ENCODE measurements around the gene OXLD1.

OXLD1 gene

DNA sequence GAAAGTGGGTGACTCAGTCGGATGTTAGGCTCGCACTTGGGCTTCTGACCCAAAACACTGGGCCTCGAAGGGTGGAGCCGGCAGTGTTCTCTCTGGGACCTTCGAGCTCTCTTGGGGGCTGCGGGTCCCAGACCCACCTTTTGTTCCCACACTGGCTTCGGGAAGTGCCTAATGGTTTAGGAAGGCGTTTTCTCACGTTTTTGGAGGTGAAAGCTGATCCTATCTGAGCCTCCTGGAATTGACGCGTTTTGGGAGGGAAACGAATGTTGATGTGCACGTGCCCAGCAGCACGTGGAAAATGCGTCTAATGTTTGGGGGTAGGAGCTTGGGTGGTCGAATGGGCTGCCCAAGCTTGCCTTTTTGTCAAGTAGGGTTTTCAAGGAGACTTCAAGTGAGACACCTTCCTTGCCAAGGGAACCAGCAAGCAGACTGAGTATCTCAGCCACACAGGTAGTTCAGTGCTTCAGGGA is 18.1 kb upstream of the OXLD1 start:
- Histone ChIP-seq H3K36me3 (ENCODE audit: insufficient read depth, low read length) (peaks cover 67% of the 10 kb centered on the region), H3K4me1 (ENCODE audit: insufficient read depth, low read length) (peaks cover 46% of the 10 kb centered on the region), H3K9ac (ENCODE audit: low read depth, low read length) (peak overlapping the region; percentile 97), H3K4me3 (ENCODE audit: low read depth in 1 of 2, low read length in 2 of 2) (peak overlapping the region; percentile 83 to 95; a peak in 3 of 4 replicates), H3K4me2 (ENCODE audit: insufficient read depth, low read length) (peak overlapping the region; percentile 88), H3K9me3 (ENCODE audit: insufficient read depth, low read length, severe bottlenecking) (no peaks in the 10 kb centered on the region), H4K20me1 (ENCODE audit: insufficient read depth, low read length) (peaks cover 58% of the 10 kb centered on the region), H3K27ac (ENCODE audit: low read length) (peak overlapping the region; percentile 79), H3K27me3 (ENCODE audit: insufficient read depth, low read length, poor library complexity) (no peaks in the 10 kb centered on the region), H3K79me2 (ENCODE audit: insufficient read depth, low read length) (peaks cover 87% of the 10 kb centered on the region), H2AFZ (ENCODE audit: low read depth, low read length) (peak overlapping the region; percentile 67)
- TF ChIP-seq, protein P1, sequence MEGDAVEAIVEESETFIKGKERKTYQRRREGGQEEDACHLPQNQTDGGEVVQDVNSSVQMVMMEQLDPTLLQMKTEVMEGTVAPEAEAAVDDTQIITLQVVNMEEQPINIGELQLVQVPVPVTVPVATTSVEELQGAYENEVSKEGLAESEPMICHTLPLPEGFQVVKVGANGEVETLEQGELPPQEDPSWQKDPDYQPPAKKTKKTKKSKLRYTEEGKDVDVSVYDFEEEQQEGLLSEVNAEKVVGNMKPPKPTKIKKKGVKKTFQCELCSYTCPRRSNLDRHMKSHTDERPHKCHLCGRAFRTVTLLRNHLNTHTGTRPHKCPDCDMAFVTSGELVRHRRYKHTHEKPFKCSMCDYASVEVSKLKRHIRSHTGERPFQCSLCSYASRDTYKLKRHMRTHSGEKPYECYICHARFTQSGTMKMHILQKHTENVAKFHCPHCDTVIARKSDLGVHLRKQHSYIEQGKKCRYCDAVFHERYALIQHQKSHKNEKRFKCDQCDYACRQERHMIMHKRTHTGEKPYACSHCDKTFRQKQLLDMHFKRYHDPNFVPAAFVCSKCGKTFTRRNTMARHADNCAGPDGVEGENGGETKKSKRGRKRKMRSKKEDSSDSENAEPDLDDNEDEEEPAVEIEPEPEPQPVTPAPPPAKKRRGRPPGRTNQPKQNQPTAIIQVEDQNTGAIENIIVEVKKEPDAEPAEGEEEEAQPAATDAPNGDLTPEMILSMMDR (IDR thresholded peaks at IDR 0.05; ENCODE audit: borderline replicate concordance, extremely low read depth, low read length, poor library complexity, severe bottlenecking) = no peak
- no peak for TF ChIP-seq EZH2 (IDR thresholded peaks at IDR 0.05; ENCODE audit: borderline replicate concordance, low read depth, low read length, severe bottlenecking)
- no peak for ATAC-seq (ENCODE audit: insufficient read depth, low read depth)
- no peak for DNase-seq

DNA sequence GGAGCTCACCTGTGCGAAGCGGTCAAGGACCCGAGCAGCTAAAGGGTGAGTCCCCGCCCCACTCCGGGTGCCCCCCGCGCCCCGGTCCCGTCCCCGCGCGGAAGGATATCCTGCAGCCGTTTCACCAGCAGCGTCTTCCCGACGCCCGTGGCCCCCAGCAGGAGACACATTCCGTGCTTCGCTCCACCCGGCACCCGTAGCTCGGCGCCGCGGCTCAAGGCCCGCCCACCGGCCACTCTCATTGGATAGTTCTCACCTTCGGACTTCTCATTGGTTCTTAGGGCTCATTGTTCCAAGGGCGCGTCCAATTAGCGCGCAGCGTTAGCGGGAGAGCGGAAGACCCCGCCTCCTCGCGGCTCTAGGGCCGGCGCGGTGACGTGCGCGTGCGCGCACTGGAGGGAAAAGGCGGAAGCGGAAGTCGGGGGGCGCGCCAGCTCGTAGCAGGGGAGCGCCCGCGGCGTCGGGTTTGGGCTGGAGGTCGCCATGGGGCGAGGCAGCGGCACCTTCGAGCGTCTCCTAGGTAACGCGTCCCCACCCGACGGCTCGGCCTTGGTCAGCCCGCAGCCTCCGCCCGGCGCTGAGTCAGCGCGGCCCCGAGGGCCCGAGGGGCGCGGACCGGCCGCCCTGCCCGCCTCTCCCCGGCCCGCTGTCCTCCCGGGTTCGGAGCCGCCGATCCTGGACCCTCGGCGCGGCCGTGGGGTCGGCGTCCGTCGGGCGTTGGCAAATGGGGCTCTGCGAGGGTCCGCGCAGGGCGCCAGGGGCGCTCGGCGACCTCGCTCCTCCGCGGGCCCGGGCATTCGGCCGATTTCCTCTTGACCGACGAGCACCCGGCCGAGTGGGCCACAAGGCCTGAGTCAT is 17.4 kb upstream of the OXLD1 start, which contains the start of the genes ARL16 and HGS:
Gene ARL16, minus strand, starts transcription at position 214 of the 858 bp plus-strand sequence. Its CDS starts 44 bp downstream, at position 170.
Gene HGS, plus strand, starts transcription at position 428 of the 858 bp plus-strand sequence. Its CDS starts 56 bp downstream, at position 484.
- Histone ChIP-seq H3K36me3 (ENCODE audit: insufficient read depth, low read length) (peaks cover 60% of the 10 kb centered on the region), H3K79me2 (ENCODE audit: insufficient read depth, low read length) (peaks cover 81% of the 10 kb centered on the region), H3K4me2 (ENCODE audit: insufficient read depth, low read length) (peak within 1 kb of the TSS; percentile 88), H3K27ac (ENCODE audit: low read length) (peak within 1 kb of the TSS; percentile 86), H3K4me1 (ENCODE audit: insufficient read depth, low read length) (peaks cover 46% of the 10 kb centered on the region), H3K4me3 (ENCODE audit: low read depth in 1 of 2, low read length in 2 of 2) (peak within 1 kb of the TSS; percentile 83 to 95), H3K9me3 (ENCODE audit: insufficient read depth, low read length, severe bottlenecking) (no peaks in the 10 kb centered on the region), H3K27me3 (ENCODE audit: insufficient read depth, low read length, poor library complexity) (no peaks in the 10 kb centered on the region), H3K9ac (ENCODE audit: low read depth, low read length) (peak within 1 kb of the TSS; percentile 97), H2AFZ (ENCODE audit: low read depth, low read length) (peak within 1 kb of the TSS; percentile 90), H4K20me1 (ENCODE audit: insufficient read depth, low read length) (peaks cover 51% of the 10 kb centered on the region)
- ATAC-seq (ENCODE audit: insufficient read depth, low read depth) (peak; percentile 96), DNase-seq (peak; percentile 99)
- TF ChIP-seq, protein P1 (IDR thresholded peaks at IDR 0.05; ENCODE audit: borderline replicate concordance, extremely low read depth, low read length, poor library complexity, severe bottlenecking) = peak; percentile 10
- no peak for TF ChIP-seq EZH2 (IDR thresholded peaks at IDR 0.05; ENCODE audit: borderline replicate concordance, low read depth, low read length, severe bottlenecking)

DNA sequence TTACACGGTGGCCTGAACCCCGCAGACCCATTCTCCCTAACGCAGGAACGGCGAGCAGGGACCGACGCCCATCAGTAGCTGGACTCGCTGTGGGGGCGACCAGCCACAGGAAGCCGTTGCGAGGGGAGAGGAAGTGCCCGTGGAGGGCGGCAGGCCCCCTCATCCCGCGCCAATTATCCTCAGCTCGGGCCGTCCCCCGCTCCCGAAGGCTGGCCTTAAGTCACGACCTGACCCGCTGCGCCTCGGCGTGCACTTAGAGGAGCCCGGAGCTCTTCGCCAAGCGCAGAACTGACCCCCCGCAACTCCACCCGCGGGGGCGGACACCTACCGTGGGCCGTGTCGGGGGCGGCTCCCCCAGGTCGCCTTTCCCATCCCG is 16.8 kb upstream of the OXLD1 start:
- Histone ChIP-seq H3K4me2 (ENCODE audit: insufficient read depth, low read length) (peak overlapping the region; percentile 79), H3K79me2 (ENCODE audit: insufficient read depth, low read length) (peaks cover 74% of the 10 kb centered on the region), H3K36me3 (ENCODE audit: insufficient read depth, low read length) (peaks cover 54% of the 10 kb centered on the region), H3K9ac (ENCODE audit: low read depth, low read length) (peak overlapping the region; percentile 97), H3K4me3 (ENCODE audit: low read depth in 1 of 2, low read length in 2 of 2) (peak overlapping the region; percentile 83 to 95), H3K4me1 (ENCODE audit: insufficient read depth, low read length) (peaks cover 46% of the 10 kb centered on the region), H2AFZ (ENCODE audit: low read depth, low read length) (peak overlapping the region; percentile 90), H3K27me3 (ENCODE audit: insufficient read depth, low read length, poor library complexity) (no peaks in the 10 kb centered on the region), H3K9me3 (ENCODE audit: insufficient read depth, low read length, severe bottlenecking) (no peaks in the 10 kb centered on the region), H4K20me1 (ENCODE audit: insufficient read depth, low read length) (peaks cover 45% of the 10 kb centered on the region), H3K27ac (ENCODE audit: low read length) (peak overlapping the region; percentile 86)
- peak; percentile 13 for ATAC-seq (ENCODE audit: insufficient read depth, low read depth)
- TF ChIP-seq, protein P1 (IDR thresholded peaks at IDR 0.05; ENCODE audit: borderline replicate concordance, extremely low read depth, low read length, poor library complexity, severe bottlenecking) = no peak
- no peak for TF ChIP-seq EZH2 (IDR thresholded peaks at IDR 0.05; ENCODE audit: borderline replicate concordance, low read depth, low read length, severe bottlenecking)
- no peak for DNase-seq

Data from DND-41 (cell line).